Measurements from ENCODE around the gene DNAAF5.

DNA sequence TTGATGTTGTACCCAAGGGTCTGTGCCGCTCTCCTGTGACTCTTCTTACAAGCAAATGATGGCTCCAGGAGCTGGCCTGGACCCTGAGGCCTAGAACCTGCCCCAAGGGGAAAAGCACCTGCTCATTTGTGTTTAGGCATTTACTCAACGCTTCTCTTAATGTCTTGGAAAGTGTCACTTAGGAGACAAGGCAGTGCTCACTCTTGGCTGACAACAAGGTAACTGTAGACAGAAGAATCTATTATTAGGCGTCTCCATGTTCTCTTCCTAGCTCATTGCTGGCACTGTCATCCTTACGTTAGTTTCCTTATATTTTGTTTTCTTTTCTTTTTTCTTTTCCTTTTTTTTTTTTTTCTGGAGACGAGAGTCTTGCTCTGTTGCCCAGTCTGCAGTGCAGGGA is 67.7 kb downstream of the DNAAF5 start:
- TF ChIP-seq CTCF (IDR thresholded peaks at IDR 0.05): no peak
- TF ChIP-seq POLR2A (IDR thresholded peaks at IDR 0.05): no peak

Data from uterus (tissue), 2 donors.